HepG2 (cell line): ENCODE measurements around the gene POLR1C. TPM values are rescaled to one million over a fixed set of nuclear protein-coding genes. Genes with fewer than 3 reads are reported as not detected.

Source experiments
- BCL6 ChIP-seq: IDR thresholded peaks from 2 replicates; pipeline ENCODE4 v1.6.1; 2016; ENCODE audit warnings: missing genetic modification reagents, missing compliant biosample characterization
- BRF2 ChIP-seq: sonication (generic); formaldehyde crosslinking; IDR thresholded peaks from 2 replicates; pipeline ENCODE4 v1.8.1; 2022; ENCODE audit warnings: mild to moderate bottlenecking, missing genetic modification reagents
- CBX1 ChIP-seq: IDR thresholded peaks from one replicate; pipeline ENCODE4 v1.6.1; 2016; ENCODE audit warnings: antibody characterized with exemption, low read depth
- ELF3 ChIP-seq: IDR thresholded peaks from 2 replicates; pipeline ENCODE4 v1.6.1; 2016; ENCODE audit warnings: missing genetic modification reagents, missing compliant biosample characterization
- GABPB1 ChIP-seq: IDR thresholded peaks from 2 replicates; pipeline ENCODE4 v1.6.1; 2016; ENCODE audit warnings: mild to moderate bottlenecking, missing genetic modification reagents, moderate library complexity, missing compliant biosample characterization
- GATA4 ChIP-seq: sonication (generic); IDR thresholded peaks from 2 replicates; pipeline ENCODE4 v1.6.1; 2016; ENCODE audit warnings: antibody characterized with exemption, low read depth, borderline replicate concordance
- GMEB2 ChIP-seq: IDR thresholded peaks from 2 replicates; pipeline ENCODE4 v1.6.1; 2016; ENCODE audit warnings: missing biosample characterization, missing genetic modification reagents, low read depth
- HNF4A ChIP-seq: sonication (generic); formaldehyde crosslinking; IDR thresholded peaks from 2 replicates; pipeline ENCODE4 v1.4.0; 2020; ENCODE audit warnings: missing genetic modification reagents
- HOXA9 ChIP-seq: sonication (generic); formaldehyde crosslinking; IDR thresholded peaks from 2 replicates; pipeline ENCODE4 v1.8.1; 2022; ENCODE audit warnings: missing genetic modification reagents, mild to moderate bottlenecking, moderate library complexity, borderline replicate concordance
- ISL2 ChIP-seq: sonication (generic); formaldehyde crosslinking; IDR thresholded peaks from 2 replicates; pipeline ENCODE4 v1.5.0; 2020; ENCODE audit warnings: missing genetic modification reagents
- MEIS2 ChIP-seq: sonication (generic); formaldehyde crosslinking; IDR thresholded peaks from 2 replicates; pipeline ENCODE4 v1.9.0; 2021; ENCODE audit warnings: mild to moderate bottlenecking, missing genetic modification reagents
- PRDM15 ChIP-seq: sonication (generic); formaldehyde crosslinking; IDR thresholded peaks from 2 replicates; pipeline ENCODE4 v1.4.0; 2020; ENCODE audit warnings: missing genetic modification reagents
- RFXAP ChIP-seq: sonication (generic); formaldehyde crosslinking; IDR thresholded peaks from 2 replicates; pipeline ENCODE4 v1.4.0; 2020; ENCODE audit warnings: missing genetic modification reagents, borderline replicate concordance
- SIX4 ChIP-seq: sonication (generic); formaldehyde crosslinking; IDR thresholded peaks from 2 replicates; pipeline ENCODE4 v1.4.0; 2020; ENCODE audit warnings: missing genetic modification reagents
- SNAPC4 ChIP-seq: sonication (generic); formaldehyde crosslinking; IDR thresholded peaks from 2 replicates; pipeline ENCODE4 v1.4.0; 2020; ENCODE audit warnings: mild to moderate bottlenecking, missing genetic modification reagents
- ZNF10 ChIP-seq: sonication (generic); formaldehyde crosslinking; IDR thresholded peaks from 2 replicates; pipeline ENCODE4 v1.4.0; 2020; ENCODE audit warnings: mild to moderate bottlenecking, low read depth, missing genetic modification reagents, borderline replicate concordance
- ZNF275 ChIP-seq: sonication (generic); formaldehyde crosslinking; IDR thresholded peaks from 2 replicates; pipeline ENCODE4 v1.8.0; 2022; ENCODE audit warnings: missing genetic modification reagents, mild to moderate bottlenecking, inconsistent platforms, borderline replicate concordance
- polyA plus RNA-seq, 8 experiments: library from polyadenylated mRNA; depleted of rRNA in 3 of 8; stranded (reverse) in 7 of 8; unstranded in 1 of 8; fragments of >200 nt; fragmentation: Illumina TruSeq in 4 of 8; extraction: Trizol in 4 of 8; gene quantifications; 2 replicates each; pipeline versions ENCODE4 v1.2.1 to v1.2.3, GENCODE V29; 2011 to 2016; ENCODE audit warnings: low read depth in 4 of 8, missing spikeins in 1 of 8, mixed read lengths in 1 of 8; ENCODE audit not compliant: insufficient read depth in 1 of 8
- total RNA-seq, 5 experiments: library from RNA; depleted of rRNA; stranded (reverse); fragments of >200 nt; fragmentation: Illumina TruSeq; extraction: Trizol; gene quantifications; 2 replicates each; pipeline ENCODE4 v1.2.3, GENCODE V29; 2016; ENCODE audit warnings: low read depth in 1 of 5

Gene POLR1C
- total and polyA plus RNA-seq, 2 of the 13 experiments (the other 11 are each of a cell fraction or from before 2014, with no cell fraction given), result 62.6 to 72.2 TPM

GRCh38 chr6:43490523-43490939, 26.4 kb upstream of the POLR1C start (continued):
- TF ChIP-seq GATA4 (0 out of 2 replicates have a peak, but pooled peaks have one; percentile 57), SNAPC4 (no peak), ISL2 (CRISPR knock-in tag) (peak; percentile 89), HOXA9 (CRISPR knock-in tag) (no peak), MEIS2 (CRISPR knock-in tag) (no peak; the same call in 1 of the 2 replicates), ZNF10 (CRISPR knock-in tag) (no peak), RFXAP (peak; percentile 94; the same call in 1 of the 2 replicates), GMEB2 (no peak), PRDM15 (CRISPR knock-in tag) (no peak; the same call in 1 of the 2 replicates), CBX1 (peak; percentile 83), BCL6 (CRISPR knock-in tag) (peak; percentile 69), SIX4 (peak; percentile 64), GABPB1 (CRISPR knock-in tag) (peak; percentile 45; the same call in 1 of the 2 replicates), HNF4A (peak; percentile 99), ZNF275 (CRISPR knock-in tag) (0 out of 2 replicates have a peak, but pooled peaks have one; percentile 70), BRF2 (CRISPR knock-in tag) (no peak), ELF3 (peak; percentile 75; the same call in 1 of the 2 replicates)
